CD4-positive, alpha-beta T cell treated with Interleukin-17A for 4 hours (primary cell): Measurements from ENCODE around the gene TAS2R1.

Source experiments
- DNase-seq: peaks from one replicate; pipeline ENCODE4 v3.0.0-alpha.2; 2020; ENCODE audit warnings: mixed read lengths

TAS2R1 gene

DNA sequence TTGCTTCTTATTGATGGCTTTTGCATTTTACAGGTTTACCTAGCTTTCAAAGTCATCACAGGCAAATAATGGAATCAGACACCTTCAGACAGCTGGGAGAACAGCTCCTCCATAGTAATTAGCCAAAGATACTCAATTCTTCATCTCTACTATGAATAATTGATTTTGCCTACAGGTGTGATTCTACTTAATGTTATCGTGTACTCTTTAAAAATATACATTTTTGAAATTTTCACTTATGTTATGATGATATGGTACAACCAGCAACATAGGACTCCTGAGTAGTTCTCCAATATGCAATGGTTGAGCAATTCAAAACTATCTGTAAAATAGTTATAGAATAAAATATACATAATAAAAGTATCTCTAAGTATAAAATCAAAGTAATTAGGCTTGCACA is at the start of gene TAS2R1:
TAS2R1 (minus strand) TSS at position 101 of the 400 bp plus-strand sequence. CDS start 319 bp downstream, outside the sequence.
- DNase-seq = no peak

DNA sequence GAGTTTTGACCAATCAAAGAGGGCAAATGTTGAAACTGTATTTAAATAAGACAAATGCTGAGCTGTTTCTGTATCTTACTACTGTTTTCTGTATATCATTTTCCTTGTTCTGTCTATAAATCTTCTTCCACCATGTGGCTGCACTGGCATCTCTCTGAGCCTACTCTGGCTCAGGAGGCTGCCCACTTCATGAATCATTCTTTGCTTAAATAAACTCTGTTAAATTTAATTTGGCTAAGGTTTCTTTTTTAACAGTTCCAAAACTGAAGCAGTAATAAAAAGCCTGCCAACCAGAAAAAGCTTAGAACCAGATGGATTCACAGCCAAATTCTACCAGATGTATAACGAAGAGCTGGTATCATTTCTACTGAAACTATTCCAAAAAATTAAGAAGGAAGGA is 40.2 kb upstream of the TAS2R1 start:
- no peak for DNase-seq

- no peak for DNase-seq
Measured at GRCh38 chr5:9667906-9668305, 37.8 kb upstream of the TAS2R1 start.

DNA sequence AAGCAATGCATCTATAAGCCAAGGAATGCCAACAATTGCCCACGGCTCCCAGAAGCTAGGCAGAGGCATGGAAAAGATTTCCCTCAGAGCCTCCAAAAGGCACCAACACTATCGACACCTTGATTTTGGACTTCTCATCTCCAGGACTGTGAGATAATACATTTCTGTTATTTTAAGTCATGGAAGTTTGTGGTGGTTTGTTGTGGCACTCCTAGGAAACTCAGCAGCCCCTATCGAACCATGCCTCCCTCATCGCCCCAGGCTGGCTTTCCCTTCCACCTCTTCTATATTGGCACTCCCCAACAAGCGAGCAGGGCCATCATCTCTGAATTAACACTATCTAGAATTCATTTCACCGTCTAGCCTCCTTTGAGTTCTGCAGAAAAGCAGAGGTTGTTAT is 33.7 kb upstream of the TAS2R1 start:
- DNase-seq = no peak

- DNase-seq = no peak
Measured at GRCh38 chr5:9661316-9662015, 31.3 kb upstream of the TAS2R1 start.

GRCh38 chr5:9658706-9659105 is 28.6 kb upstream of the TAS2R1 start:
- DNase-seq = no peak

DNA sequence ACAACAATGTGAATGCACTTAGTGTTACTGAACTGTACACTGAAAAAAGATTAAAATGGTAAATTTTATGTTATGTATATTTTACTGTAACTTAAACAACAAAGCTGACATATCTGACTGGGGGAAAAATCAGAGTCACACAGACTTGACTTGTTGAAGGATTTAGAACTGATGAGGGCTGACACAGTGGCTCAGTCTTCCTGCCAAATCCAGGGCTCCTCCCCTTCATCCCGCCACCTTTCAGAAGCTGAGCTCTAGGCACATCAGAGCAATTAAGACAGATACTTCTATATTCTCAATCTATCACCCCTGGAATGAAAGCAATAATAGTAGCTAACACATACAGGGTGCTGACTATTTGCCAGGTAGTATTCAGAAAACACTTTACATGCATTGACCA is 27.7 kb upstream of the TAS2R1 start:
- no peak for DNase-seq

GRCh38 chr5:9655641-9656040 is 25.5 kb upstream of the TAS2R1 start:
- no peak for DNase-seq

GRCh38 chr5:9654886-9655285 is 24.7 kb upstream of the TAS2R1 start:
- DNase-seq = no peak

GRCh38 chr5:9653811-9654210 is 23.7 kb upstream of the TAS2R1 start:
- DNase-seq = no peak

DNA sequence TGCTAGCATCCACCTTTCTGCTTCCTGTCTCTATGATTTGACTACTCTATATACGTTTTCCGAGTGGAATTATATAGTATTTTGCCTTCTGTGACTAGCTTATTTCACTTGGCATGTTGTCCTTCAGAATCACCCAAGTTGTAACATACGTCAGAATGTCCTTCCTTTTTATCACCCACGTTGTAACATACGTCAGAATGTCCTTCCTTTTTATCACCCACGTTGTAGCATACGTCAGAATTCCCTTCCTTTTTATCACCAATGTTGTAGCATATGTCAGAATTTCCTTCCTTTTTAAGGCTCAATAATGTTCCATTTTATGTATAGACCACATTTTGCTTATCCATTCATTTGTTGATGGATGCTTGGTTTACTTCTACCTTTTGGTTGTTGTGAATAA is 22.9 kb upstream of the TAS2R1 start:
- no peak for DNase-seq

DNA sequence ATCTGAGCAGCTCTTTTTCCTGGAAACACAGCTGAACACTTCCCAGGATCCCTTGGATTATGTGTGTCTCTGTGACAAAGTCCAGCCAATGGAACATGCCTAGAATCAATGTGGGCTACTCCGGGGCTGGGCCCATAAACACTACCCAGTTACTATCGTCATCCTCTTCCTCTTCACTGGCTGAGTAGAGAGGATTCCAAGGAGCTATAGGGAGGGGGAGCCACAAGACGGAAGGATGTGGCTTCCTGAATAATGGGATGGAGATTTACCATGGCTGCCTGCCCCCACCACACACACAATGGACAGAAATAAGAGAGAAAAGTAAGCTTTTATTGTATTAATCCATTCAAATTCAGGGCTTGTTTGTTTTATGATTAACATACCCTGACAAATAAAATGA is 22.1 kb upstream of the TAS2R1 start:
- no peak for DNase-seq

- no peak for DNase-seq
Measured at GRCh38 chr5:9646843-9647242, 16.7 kb upstream of the TAS2R1 start.

GRCh38 chr5:9644630-9645029 is 14.5 kb upstream of the TAS2R1 start:
- DNase-seq = no peak

DNA sequence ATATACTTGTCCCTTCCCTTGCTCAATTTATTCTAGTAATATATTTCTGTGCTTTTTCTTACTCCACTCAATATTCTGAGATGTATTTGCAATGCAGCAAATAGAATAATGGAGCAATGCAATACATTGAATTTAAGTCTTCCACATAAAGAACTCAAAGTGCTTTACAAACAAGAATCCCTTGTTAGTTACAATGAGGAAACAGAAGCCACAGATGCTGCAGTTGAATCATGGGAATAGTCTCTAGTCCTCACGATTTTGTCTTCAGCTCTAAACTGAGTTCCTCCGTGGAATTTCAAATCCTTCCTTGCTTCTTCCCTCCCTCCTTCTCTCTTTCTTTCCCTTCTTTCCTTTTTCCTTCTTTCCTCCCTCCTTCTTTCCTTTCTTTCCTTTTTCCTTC is 12.5 kb upstream of the TAS2R1 start:
- DNase-seq = no peak

GRCh38 chr5:9641806-9642355 is 11.7 kb upstream of the TAS2R1 start:
- DNase-seq = no peak

DNA sequence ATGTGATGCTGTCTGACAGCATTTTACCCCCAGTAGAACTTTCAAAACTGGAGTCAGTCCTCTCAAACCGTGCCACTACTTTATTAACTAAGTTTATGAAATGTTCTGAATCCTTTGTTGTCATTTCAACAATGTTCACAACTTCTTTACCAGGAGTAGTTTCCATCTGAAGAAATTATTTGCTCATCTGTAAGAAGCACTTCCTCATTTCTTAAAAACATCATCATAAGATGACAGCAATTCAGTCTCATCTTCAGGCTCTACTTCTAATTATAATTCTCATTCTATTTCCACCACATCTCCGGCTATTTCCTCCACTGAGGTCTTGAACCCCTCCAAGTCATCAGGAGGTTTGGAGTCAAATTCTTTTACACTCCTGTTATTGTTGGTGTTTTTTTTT is 2.3 kb upstream of the TAS2R1 start:
- DNase-seq = no peak

DNA sequence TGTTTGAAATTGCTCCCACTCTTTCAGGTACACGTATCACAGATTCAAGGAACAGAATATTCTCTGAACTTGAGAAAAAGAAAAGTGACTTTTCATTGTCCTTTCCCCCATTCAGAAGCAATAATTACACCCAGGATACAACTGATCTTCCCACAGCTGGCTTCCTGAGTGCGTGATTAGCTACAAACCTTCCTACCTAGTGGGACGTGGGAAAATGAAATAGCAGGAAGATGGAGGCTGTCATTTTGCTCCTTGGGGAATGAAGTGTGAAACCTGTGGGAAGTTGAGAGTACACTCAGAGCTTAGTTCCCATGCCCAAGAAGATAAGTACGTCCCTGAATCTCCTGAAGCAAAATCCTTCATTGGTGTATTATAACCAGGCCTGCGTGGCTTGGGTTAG is 2.6 kb downstream of the TAS2R1 start:
- DNase-seq = no peak

- DNase-seq = no peak
Measured at GRCh38 chr5:9626955-9627354, 3.2 kb downstream of the TAS2R1 start.

GRCh38 chr5:9625731-9626130 is 4.4 kb downstream of the TAS2R1 start:
- DNase-seq = no peak

DNA sequence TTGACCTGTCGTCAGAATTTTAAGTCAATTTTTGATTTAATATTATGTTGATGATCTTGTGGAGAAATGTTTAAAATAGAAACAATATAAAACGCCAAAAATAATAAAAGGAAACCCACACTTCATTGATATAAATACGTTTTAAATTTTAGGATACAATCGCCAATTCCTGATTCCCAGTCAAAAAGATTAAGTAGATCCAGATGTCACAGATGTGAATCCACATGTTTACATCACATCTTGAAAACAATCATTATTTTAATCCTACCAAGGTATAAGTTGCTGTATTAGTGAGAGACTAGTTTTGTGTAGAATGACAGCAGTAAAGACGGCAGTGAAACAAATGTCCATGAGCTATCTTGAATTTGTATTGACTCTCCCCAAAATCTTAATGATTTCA is 4.9 kb downstream of the TAS2R1 start:
- DNase-seq = no peak

GRCh38 chr5:9624196-9624947 is 5.8 kb downstream of the TAS2R1 start:
- no peak for DNase-seq

GRCh38 chr5:9623661-9624060 is 6.5 kb downstream of the TAS2R1 start:
- no peak for DNase-seq

DNA sequence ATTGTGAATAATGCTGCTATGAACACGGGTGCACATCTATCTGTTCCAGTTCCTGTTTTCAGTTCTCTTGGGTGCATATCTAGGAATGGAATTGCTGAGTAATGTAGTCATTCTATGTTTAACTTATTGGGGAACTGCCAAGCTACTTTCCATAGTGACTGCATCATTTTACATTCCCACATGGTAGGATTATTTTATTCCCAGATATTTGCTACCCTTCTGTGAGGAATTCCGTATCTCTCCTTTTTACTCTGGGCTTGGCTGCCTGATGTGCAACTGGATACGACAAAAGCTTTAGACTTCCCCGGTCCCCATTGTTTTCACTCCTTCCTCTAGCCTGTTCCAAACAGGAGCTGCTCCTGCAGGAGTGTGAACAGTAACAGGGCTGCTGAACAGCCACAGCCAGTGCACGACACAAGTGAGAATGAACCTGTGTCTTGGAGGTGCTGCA is 7.2 kb downstream of the TAS2R1 start:
- no peak for DNase-seq
